Mesenchymal stem cell (in vitro differentiated cells and primary cell): Measurements from ENCODE around the gene GPR135.
A peak's percentile ranks its signal among the peaks of the same experiment; 100 is the strongest.

Experiments
- DNase-seq: peaks from one replicate; pipeline ENCODE4 v3.0.0-alpha.2; 2013
- H2AFZ ChIP-seq: one replicate; pipeline ENCODE4 v1.6.1; 2013; ENCODE audit warnings: low read depth, mild to moderate bottlenecking, control low read depth, inconsistent platforms, low read length, moderate library complexity
- H2AK5ac ChIP-seq: 2 replicates; pipeline ENCODE4 v1.6.1; 2013; ENCODE audit warnings: low read length, moderate library complexity, mild to moderate bottlenecking, inconsistent platforms; ENCODE audit not compliant: severe bottlenecking
- H2BK120ac ChIP-seq: one replicate; pipeline ENCODE4 v1.6.1; 2013; ENCODE audit warnings: low read depth, mild to moderate bottlenecking, inconsistent platforms, low read length, moderate library complexity
- H2BK12ac ChIP-seq, 2 experiments: one replicate each; pipeline ENCODE4 v1.6.1; 2013; ENCODE audit warnings: inconsistent platforms in 2 of 2, low read length in 2 of 2, mild to moderate bottlenecking in 2 of 2, moderate library complexity in 2 of 2, control low read depth in 1 of 2
- H2BK15ac ChIP-seq: one replicate; pipeline ENCODE4 v1.6.1; 2013; ENCODE audit warnings: mild to moderate bottlenecking, low read depth, inconsistent platforms; ENCODE audit not compliant: poor library complexity, severe bottlenecking
- H2BK5ac ChIP-seq: 2 replicates; pipeline ENCODE4 v1.6.1; 2013; ENCODE audit warnings: low read depth, mild to moderate bottlenecking, low read length, control low read depth, inconsistent platforms; ENCODE audit not compliant: poor library complexity, severe bottlenecking
- H3K14ac ChIP-seq, 2 experiments: one replicate each; pipeline ENCODE4 v1.6.1; 2013; ENCODE audit warnings: inconsistent platforms in 2 of 2, low read length in 2 of 2, control low read depth in 1 of 2, mild to moderate bottlenecking in 1 of 2, moderate library complexity in 1 of 2
- H3K18ac ChIP-seq, 2 experiments: one replicate each; pipeline ENCODE4 v1.6.1; 2013; ENCODE audit warnings: inconsistent platforms in 2 of 2, low read length in 2 of 2, control low read depth in 1 of 2, low read depth in 1 of 2, mild to moderate bottlenecking in 1 of 2
- H3K23ac ChIP-seq, 2 experiments: one replicate each; pipeline ENCODE4 v1.6.1; 2013; ENCODE audit warnings: inconsistent platforms in 2 of 2, low read length in 2 of 2, mild to moderate bottlenecking in 2 of 2, moderate library complexity in 2 of 2, control low read depth in 1 of 2
- H3K27ac ChIP-seq: 2 replicates; pipeline ENCODE4 v1.5.1; 2013; ENCODE audit warnings: mild to moderate bottlenecking, moderate library complexity, low read length, control low read depth, inconsistent platforms; ENCODE audit not compliant: poor library complexity, severe bottlenecking
- H3K27me3 ChIP-seq, 2 experiments: 2 replicates each; pipeline versions ENCODE4 v1.6.1 to v1.7.0; 2013; ENCODE audit warnings: low read length in 2 of 2, mild to moderate bottlenecking in 2 of 2, moderate library complexity in 2 of 2, control low read depth in 1 of 2, inconsistent platforms in 1 of 2; ENCODE audit not compliant: control insufficient read depth in 1 of 2, insufficient read depth in 1 of 2
- H3K36me3 ChIP-seq, 2 experiments: 2 replicates each; pipeline versions ENCODE4 v1.6.1 to v1.7.0; 2013; ENCODE audit warnings: low read length in 2 of 2, control low read depth in 1 of 2, inconsistent platforms in 1 of 2, low read depth in 1 of 2, mild to moderate bottlenecking in 1 of 2; ENCODE audit not compliant: insufficient read depth in 2 of 2, control insufficient read depth in 1 of 2
- H3K4ac ChIP-seq, 2 experiments: one replicate each; pipeline ENCODE4 v1.6.1; 2013; ENCODE audit warnings: inconsistent platforms in 2 of 2, low read length in 2 of 2, mild to moderate bottlenecking in 2 of 2, moderate library complexity in 2 of 2, control low read depth in 1 of 2, low read depth in 1 of 2
- H3K4me1 ChIP-seq: 2 replicates; pipeline ENCODE4 v1.6.1; 2013; ENCODE audit warnings: low read depth, low read length, control low read depth; ENCODE audit not compliant: control insufficient read depth, insufficient read depth
- H3K4me2 ChIP-seq: 2 replicates; pipeline ENCODE4 v1.6.1; 2013; ENCODE audit warnings: low read length, mild to moderate bottlenecking, inconsistent platforms; ENCODE audit not compliant: poor library complexity, severe bottlenecking
- H3K4me3 ChIP-seq, 2 experiments: 2 replicates each; pipeline versions ENCODE4 v1.5.1 to v1.7.0; 2013; ENCODE audit warnings: low read length in 2 of 2, mild to moderate bottlenecking in 2 of 2, control low read depth in 1 of 2, low read depth in 1 of 2; ENCODE audit not compliant: insufficient read depth in 1 of 2
- H3K79me1 ChIP-seq: replicated peaks from 2 replicates; pipeline ENCODE4 v1.6.1; 2013; ENCODE audit warnings: mild to moderate bottlenecking, control low read depth, low read length, inconsistent platforms; ENCODE audit not compliant: poor library complexity, severe bottlenecking
- H3K9ac ChIP-seq: 2 replicates; pipeline ENCODE4 v1.7.0; 2013; ENCODE audit warnings: mild to moderate bottlenecking, low read length, moderate library complexity
- H3K9me3 ChIP-seq: 2 replicates; pipeline ENCODE4 v1.7.0; 2013; ENCODE audit warnings: mild to moderate bottlenecking, low read length; ENCODE audit not compliant: control insufficient read depth
- H4K8ac ChIP-seq: one replicate; pipeline ENCODE4 v1.6.1; 2013; ENCODE audit warnings: inconsistent platforms, mild to moderate bottlenecking, low read length, moderate library complexity
- H4K91ac ChIP-seq: one replicate; pipeline ENCODE4 v1.6.1; 2013; ENCODE audit warnings: mild to moderate bottlenecking, low read length, inconsistent platforms
- WGBS: methylation state at CpG from one replicate; pipeline ENCODE4 v1.1.7; 2013; ENCODE audit warnings: mixed read lengths; 5-methylcytosine and 5-hydroxymethylcytosine counted together

GPR135 gene

GRCh38 chr14:59424341-59425071 is 40.7 kb downstream of the GPR135 start:
- peak overlapping the region in 1 of 2 experiments; percentile 4 for H3K4ac ChIP-seq
- no peak overlapping the region for H3K4me3 ChIP-seq
- H2AFZ ChIP-seq: no peak overlapping the region
- H3K4me2 ChIP-seq: no peak overlapping the region
- H3K9me3 ChIP-seq: no peaks in the 10 kb centered on the region
- H3K9ac ChIP-seq: no peak overlapping the region
- H2BK5ac ChIP-seq: no peak overlapping the region
- H3K18ac ChIP-seq: no peak overlapping the region
- H2BK15ac ChIP-seq: no peak overlapping the region
- H3K27me3 ChIP-seq: no peaks in the 10 kb centered on the region
- 68% methylated on average over 4 of the region's 4 CpGs for WGBS
- H4K8ac ChIP-seq: no peak overlapping the region
- H2AK5ac ChIP-seq: no peak overlapping the region
- no peaks in the 10 kb centered on the region for H3K79me1 ChIP-seq
- H3K23ac ChIP-seq: no peak overlapping the region
- H3K4me1 ChIP-seq: peaks cover 3% of the 10 kb centered on the region
- H2BK12ac ChIP-seq: no peak overlapping the region
- H4K91ac ChIP-seq: no peak overlapping the region
- H2BK120ac ChIP-seq: no peak overlapping the region
- DNase-seq: no peak
- no peaks in the 10 kb centered on the region for H3K36me3 ChIP-seq
- no peak overlapping the region for H3K27ac ChIP-seq
- H3K14ac ChIP-seq: no peak overlapping the region

- Histone ChIP-seq H4K8ac (no peak overlapping the region), H3K79me1 (no peaks in the 10 kb centered on the region), H2BK120ac (no peak overlapping the region), H2BK15ac (no peak overlapping the region), H3K4me2 (no peak overlapping the region), H3K9ac (no peak overlapping the region), H3K18ac (no peak overlapping the region), H2BK5ac (no peak overlapping the region), H2AK5ac (no peak overlapping the region), H3K14ac (no peak overlapping the region), H3K23ac (no peak overlapping the region), H3K4me1 (no peaks in the 10 kb centered on the region), H2BK12ac (peak overlapping the region in 1 of 2 experiments; percentile 28), H3K4ac (no peak overlapping the region), H3K4me3 (no peak overlapping the region), H3K9me3 (no peaks in the 10 kb centered on the region), H3K36me3 (no peaks in the 10 kb centered on the region), H4K91ac (no peak overlapping the region), H3K27me3 (no peaks in the 10 kb centered on the region), H3K27ac (no peak overlapping the region), H2AFZ (no peak overlapping the region)
- no peak for DNase-seq
- WGBS: 75% methylated on average over 7 of the region's 7 CpGs
These were observed 42.9 kb downstream of the GPR135 start for GRCh38 chr14:59422069-59422881.

- no peak overlapping the region for H3K14ac ChIP-seq
- H3K27ac ChIP-seq: no peak overlapping the region
- no peak overlapping the region for H3K4ac ChIP-seq
- H3K27me3 ChIP-seq: no peaks in the 10 kb centered on the region
- H3K9me3 ChIP-seq: no peaks in the 10 kb centered on the region
- no peak overlapping the region for H2AK5ac ChIP-seq
- no peak for DNase-seq
- no peak overlapping the region for H3K9ac ChIP-seq
- H3K4me2 ChIP-seq: no peak overlapping the region
- no peak overlapping the region for H4K91ac ChIP-seq
- no peaks in the 10 kb centered on the region for H3K79me1 ChIP-seq
- no peak overlapping the region for H3K4me3 ChIP-seq
- WGBS: no CpG with 5 or more reads among the region's 2 CpGs
- H4K8ac ChIP-seq: no peak overlapping the region
- H2BK15ac ChIP-seq: no peak overlapping the region
- H2AFZ ChIP-seq: no peak overlapping the region
- H2BK12ac ChIP-seq: no peak overlapping the region
- no peaks in the 10 kb centered on the region for H3K4me1 ChIP-seq
- H3K36me3 ChIP-seq: no peaks in the 10 kb centered on the region
- H2BK5ac ChIP-seq: no peak overlapping the region
- no peak overlapping the region for H2BK120ac ChIP-seq
- H3K23ac ChIP-seq: no peak overlapping the region
- no peak overlapping the region for H3K18ac ChIP-seq
These were observed 45.9 kb downstream of the GPR135 start for GRCh38 chr14:59419303-59419702.

- Histone ChIP-seq H2AK5ac (no peak overlapping the region), H3K9ac (no peak overlapping the region), H3K4me3 (no peak overlapping the region), H2AFZ (no peak overlapping the region), H3K23ac (no peak overlapping the region), H3K36me3 (no peaks in the 10 kb centered on the region), H2BK12ac (no peak overlapping the region), H2BK5ac (no peak overlapping the region), H4K8ac (no peak overlapping the region), H3K14ac (no peak overlapping the region), H3K27ac (no peak overlapping the region), H3K9me3 (no peaks in the 10 kb centered on the region), H4K91ac (no peak overlapping the region), H2BK15ac (no peak overlapping the region), H3K79me1 (no peaks in the 10 kb centered on the region), H3K18ac (no peak overlapping the region), H2BK120ac (no peak overlapping the region), H3K4me2 (no peak overlapping the region), H3K4ac (no peak overlapping the region), H3K4me1 (no peaks in the 10 kb centered on the region), H3K27me3 (no peaks in the 10 kb centered on the region)
- no peak for DNase-seq
- WGBS: 82% methylated on average over 6 of the region's 6 CpGs
These were observed 47.9 kb downstream of the GPR135 start for GRCh38 chr14:59417311-59417710.
